Stimulated activated CD8-positive, alpha-beta memory T cell treated with anti-CD3 and anti-CD28 coated beads, Interleukin-15, amount 100 ng/mL, for 48 hours (primary cell): Measurements from ENCODE around the gene PTTG1IP.

ENCODE experiments used
- DNase-seq, 2 donors: peaks; one replicate each; pipeline ENCODE4 v3.0.0-alpha.2; 2020; ENCODE audit warnings: low read depth in 2 of 2

The PTTG1IP gene

DNA sequence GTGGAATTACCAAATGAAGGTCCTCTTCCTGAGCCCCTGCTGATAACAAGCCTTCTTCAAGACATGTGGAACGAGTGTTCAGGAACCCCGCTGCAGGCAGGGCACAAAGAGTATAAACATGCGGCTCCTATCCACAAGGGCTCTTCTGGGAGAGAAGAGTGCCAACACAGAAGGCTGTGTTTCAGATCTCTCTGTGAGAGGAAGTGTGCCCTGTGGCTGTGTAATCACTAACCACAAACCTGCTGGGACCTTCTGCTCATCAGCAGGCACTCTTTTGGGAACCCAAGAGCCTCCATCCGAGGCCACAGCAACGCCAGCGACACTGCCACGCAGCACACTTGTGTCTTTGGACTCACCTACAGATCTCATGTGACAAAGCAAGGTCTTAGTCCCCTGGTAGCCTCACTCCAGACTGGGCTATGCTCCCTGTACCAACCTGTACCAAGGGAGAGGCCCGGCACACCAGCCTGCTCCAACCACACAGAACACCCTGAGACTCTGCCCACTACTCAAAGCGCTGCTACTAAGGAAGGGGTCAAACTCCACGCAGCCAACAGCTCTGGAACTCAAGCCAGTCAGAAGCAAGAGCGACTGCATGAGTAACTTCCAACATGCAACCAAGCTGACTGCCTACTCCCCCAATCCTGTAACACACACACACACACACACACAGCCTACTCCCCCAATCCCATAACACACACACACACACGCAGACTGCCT lies 7.8 kb downstream of the PTTG1IP start:
- DNase-seq = no peak

- DNase-seq = no peak
Measured at GRCh38 chr21:44862869-44863685, 10.4 kb downstream of the PTTG1IP start.

- DNase-seq = no peak
Measured at GRCh38 chr21:44858791-44859190, 14.7 kb downstream of the PTTG1IP start.

- DNase-seq = no peak
Measured at GRCh38 chr21:44858291-44858690, 15.2 kb downstream of the PTTG1IP start.

DNA sequence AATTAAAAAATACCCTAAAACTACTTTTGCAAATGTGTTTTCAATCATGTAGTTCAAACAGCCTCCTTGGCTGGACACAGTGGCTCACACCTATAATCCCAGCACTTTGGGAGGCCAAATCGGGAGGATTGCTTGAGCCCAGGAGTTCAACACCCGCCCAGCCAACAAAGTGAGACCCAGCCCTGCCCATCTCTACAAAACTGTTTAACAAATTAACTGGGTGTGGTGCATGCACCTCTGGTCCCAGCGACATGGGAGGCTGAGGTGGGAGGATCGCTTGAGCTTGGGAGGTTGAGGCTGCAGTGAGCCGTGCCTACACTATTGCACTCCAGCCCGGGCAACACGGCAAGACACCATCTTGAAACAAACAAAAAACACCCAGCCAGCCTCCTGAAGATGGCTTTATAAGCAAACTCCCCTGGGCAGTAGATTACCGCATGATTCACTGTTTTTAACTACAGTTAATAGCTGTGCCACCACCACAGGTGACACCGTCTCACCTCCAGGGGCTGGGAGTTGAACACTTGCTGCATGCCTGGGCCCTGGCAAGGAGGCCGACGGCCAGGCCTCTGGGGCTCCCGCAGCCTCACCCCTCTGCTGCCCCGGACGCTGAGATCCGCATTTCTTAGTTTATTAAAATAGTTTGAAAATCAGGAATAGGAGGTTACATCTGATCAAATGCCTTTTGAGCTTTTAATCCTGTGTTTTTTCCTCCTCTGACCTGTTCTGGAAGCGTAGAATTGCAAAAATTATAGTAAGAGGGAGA lies 16.2 kb downstream of the PTTG1IP start:
- DNase-seq = no peak

- DNase-seq = no peak
Measured at GRCh38 chr21:44856131-44856530, 17.4 kb downstream of the PTTG1IP start.

DNA sequence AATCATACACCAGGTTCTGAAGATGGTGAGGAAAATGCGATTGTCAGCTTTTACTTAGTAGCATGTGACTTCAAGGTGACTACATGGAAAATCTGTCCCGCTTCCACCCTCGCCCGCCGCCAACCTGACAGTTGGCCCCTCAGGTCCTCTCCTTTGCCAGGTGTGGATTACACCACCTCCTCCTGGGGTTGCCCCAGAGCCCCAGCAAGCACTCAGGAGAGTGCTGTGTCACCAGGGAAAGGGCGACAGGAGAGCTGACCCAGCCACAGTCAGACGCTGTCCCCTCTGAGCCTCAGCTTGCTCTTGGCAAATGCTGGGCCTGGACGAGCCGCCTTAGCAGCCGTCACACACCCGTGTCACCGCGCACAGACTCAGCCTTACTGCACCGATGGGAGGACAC lies 17.9 kb downstream of the PTTG1IP start:
- DNase-seq = no peak

GRCh38 chr21:44854664-44855446 lies 18.6 kb downstream of the PTTG1IP start:
- DNase-seq = no peak

- DNase-seq = no peak
Measured at GRCh38 chr21:44854391-44854663, 19.2 kb downstream of the PTTG1IP start.

DNA sequence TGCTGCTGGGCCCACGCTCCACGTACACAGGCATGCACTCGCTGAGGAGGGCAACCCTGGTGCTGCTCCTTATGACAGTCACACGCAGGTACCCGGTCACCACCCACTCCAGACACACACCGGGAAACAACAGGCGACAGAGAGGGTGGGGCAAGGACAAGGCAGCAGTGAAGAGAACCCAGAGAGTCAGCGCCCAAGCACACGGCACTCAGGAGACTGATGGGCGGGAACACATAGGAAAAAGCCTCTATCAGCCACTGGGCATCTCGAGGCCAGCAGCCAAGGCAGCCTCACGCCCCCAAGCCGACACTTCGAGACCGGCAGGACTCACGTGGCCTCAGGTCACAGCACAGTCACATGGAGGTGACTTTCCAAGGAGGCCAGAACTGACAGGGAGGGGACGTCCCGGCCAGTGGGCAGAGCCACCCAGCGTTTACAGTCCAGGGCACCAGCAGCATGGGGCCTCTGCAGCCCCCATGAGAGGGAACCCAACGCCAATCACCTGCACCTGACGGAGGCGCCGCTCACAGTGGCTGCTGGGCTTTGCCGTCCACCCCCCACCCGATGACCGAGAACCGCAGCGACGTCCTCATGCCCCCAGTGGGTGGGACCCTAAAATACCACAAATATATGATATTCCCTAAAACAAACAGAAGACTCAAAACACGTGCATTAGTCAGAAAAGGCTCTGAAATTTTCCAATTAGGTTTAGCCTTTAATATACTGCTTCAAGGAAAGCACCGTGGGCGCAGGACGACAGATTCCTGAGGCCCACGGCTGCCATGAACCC lies 19.7 kb downstream of the PTTG1IP start:
- DNase-seq = no peak

GRCh38 chr21:44850905-44851657 lies 22.4 kb downstream of the PTTG1IP start:
- no peak for DNase-seq

DNA sequence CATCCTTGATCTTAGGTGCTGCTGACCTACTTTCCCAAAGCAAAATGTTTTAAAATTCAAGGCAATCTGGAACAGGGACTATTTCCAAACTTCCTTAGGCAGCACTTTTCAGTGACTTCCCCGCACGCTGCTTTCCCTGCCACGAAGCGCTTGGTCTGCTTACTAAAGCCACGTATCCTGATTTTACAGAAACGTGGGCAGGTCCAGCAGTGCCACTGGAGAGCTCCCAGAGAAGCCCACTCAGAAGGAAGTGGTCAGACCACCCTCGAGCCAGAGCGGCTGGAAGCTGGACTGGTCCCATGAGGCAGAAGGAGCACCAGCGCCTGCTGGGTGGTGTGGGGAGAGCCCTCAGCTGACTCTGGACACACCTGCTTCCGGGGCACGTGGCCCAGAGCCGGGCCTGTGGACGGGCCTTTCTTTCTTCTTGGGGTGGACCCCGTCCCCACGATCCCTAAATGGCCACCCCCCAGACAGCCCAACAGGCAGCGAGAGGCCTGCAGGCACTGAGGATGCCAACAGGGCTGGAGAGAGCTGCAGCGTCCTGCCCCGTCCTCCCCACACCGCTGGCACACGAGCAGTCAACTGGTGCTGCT lies 23.2 kb downstream of the PTTG1IP start:
- no peak for DNase-seq

DNA sequence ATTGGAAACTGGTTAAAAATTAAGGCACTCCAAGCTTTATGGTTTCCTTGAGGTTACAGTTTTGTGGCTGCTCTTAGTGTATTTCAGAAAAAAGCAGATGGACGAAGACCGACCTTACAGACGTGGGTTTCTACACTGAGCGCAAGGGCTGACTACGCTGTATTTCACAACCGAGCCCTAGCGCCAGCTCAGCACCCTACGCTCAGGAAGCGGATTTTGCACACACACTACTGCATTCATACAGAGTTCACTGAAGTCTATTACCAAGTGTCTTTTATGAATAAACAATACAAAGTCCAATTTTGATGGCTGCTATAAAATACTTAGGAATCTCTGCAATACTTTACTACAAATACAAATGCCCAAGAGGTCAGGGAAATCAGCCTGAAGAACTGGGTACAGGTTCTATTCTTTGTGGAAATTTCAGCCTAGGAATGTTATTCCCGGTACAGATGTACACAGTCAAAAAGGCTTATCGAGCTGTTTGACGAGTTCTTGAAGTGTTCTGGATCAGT lies 23.8 kb downstream of the PTTG1IP start:
- DNase-seq = no peak

GRCh38 chr21:44848821-44849521 lies 24.5 kb downstream of the PTTG1IP start:
- no peak for DNase-seq

DNA sequence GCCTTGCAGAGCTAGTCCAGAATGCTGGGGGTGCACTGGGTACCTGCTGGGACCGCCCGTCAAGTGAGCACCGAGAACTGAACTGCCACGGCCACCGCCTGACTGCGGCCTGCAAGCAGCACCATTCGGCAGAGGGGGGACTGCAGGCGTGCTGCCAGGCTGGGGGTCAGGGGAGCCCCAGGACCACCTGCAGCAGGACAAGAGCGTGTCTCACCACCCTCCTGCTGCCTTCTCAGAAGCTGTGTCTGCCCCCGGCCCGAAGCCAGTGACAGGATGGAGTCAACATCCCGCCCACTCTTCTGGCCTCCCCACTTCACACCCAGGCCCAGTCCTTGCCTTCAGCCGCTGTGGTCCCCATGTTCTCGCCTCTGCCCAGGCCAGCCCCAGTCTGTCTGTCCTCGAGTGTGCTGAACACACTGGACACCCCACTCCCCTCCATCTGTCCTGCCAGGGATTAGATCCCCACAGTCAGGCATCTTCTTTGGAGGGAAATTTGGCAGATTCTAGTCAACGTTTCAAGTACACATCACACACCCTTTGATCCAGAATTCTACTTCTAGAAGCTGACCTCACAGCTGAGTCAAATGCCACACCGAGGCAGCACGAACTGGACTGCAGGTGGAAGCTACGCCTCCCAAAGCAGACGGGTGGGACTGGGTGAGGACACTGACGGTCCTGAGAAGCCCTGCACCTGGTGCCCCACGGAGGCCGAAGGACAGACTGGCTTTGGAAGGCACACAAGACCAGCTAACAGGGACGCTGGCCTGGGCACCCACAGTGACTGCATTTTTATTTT lies 26.0 kb downstream of the PTTG1IP start:
- no peak for DNase-seq

GRCh38 chr21:44846485-44847260 lies 26.8 kb downstream of the PTTG1IP start:
- DNase-seq = no peak

DNA sequence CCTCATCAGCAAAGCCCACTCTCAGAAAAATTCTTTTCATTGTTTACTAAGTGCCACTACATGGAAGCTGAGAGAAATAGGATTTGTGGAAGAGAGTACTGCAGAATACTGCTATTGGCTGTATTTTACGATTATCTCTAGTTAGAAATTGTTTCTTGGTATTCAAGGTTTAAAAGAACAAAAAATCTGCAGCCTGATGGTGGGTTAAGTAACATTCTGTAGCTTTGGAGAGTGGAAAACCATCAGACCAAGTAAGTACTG lies 27.3 kb downstream of the PTTG1IP start:
- DNase-seq = no peak
